ENCODE results near the gene COL18A1.

GRCh38 chr21:45379901-45380330 lies 25.0 kb upstream of the COL18A1 start:
- TF ChIP-seq POLR2A (IDR thresholded peaks at IDR 0.05): no peak
- no peak for TF ChIP-seq POLR2AphosphoS5 (IDR thresholded peaks at IDR 0.05)

All from sigmoid colon (tissue), 4 donors.